GM18858 (cell line): Measurements from ENCODE around the gene PKN2.
A peak's percentile ranks its signal among the peaks of the same experiment; 100 is the strongest.
"Not testable (repeated sequence)": the region's sequence is repeated elsewhere in the genome, so short reads cannot be mapped to it uniquely, and the experiment has no call there.

Experiments used
- ATAC-seq: cut with Tn5 transposase; IDR thresholded peaks from one replicate; pipeline ENCODE4 v1.9.1; 2021; ENCODE audit not compliant: unreplicated experiment

PKN2 gene

DNA sequence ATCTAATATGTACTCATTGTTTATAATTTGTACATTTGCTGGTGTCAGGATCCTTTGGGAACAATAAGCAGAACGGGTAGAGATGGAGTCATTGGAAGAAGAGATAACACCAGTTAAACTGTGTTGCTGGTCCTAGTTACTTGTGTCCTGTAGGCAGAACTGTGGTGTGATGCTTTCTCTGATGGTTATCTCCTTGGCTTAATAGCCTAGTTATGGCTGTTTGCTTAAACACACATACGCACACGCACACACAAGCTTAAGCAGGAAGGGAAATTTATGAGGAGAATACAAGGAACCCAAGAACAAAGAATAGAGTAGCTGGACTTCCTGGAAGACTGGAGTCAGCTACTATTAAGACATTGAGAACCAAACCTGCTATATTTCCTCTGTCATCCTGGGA lies 5.7 kb upstream of the PKN2 start:
- no peak for ATAC-seq

DNA sequence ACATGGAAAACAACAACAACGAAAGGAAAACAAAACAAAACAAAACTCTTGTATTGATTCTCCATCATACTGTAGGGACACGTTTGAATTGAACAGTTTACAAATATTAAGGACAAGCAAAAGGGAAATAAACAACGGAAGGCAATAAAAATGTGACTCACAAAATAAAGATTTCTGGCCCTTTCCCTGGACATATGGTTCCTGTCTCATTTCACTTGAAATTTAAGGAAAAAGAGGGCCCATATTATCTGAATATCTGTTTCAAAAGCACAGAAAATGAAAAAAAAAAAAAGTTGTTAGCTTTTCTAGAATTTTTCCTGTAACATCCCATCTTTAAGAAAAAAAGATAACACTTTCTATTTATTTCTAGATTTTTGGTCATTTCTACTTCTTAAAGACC lies 3.6 kb upstream of the PKN2 start:
- no peak for ATAC-seq

GRCh38 chr1:88680911-88681622 lies 3.0 kb upstream of the PKN2 start:
- no peak for ATAC-seq

DNA sequence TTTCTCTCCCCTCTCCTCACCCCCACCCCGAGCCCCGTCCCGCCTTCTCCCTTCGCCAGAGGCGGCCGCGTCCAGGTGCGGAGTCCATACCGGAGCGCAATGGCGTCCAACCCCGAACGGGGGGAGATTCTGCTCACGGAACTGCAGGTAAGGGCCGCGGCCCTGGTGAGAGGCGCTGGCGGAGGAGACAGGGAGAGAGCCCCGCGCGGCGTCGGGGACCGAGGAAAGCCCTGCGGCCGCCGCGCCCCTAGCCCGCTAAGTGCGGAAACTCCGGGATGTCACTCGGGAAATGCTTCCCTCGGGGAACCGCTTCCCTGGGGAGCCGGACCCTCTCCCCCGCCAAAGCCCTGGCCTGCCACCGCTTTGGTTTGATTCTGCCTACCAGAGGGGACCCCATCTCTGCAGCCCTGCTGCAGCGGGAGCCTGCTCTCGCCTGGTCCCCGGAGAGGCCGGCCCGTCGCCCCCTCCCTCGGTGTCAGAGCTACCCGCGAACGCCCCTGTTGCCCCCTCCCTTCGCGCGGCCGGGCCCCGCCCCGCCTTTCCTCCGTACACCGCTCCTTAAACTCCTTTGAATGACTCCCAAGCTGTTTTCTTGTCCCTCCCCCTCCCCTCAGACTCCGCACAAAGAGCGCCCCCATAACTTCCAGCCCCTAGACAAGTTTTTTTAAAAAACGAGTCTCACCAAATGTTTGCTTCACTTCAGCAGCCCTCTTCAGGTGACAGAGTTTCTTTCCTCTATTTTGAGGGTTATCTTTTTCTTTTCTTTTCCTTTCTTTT lies 597 bp downstream of the PKN2 start:
- ATAC-seq = peak; percentile 18

DNA sequence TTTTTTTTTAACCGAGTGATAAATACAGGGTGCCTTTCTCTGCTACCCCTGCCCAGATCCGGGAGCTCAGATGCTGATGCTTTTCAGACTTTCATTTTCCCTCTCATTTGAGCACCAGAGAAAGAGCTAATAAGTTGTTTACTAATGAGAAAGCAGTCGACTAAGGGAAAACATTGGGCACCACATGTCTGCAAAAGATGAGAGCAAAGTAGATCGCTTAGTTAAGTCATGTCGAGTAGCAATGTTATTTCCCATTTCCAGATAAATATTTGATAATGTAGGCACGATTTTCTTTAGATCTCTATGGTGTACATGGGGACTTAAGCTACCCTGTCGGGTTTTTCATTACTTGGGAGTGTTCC lies 1.2 kb downstream of the PKN2 start:
- no peak for ATAC-seq

GRCh38 chr1:88691540-88691939 lies 7.5 kb downstream of the PKN2 start:
- no peak for ATAC-seq

DNA sequence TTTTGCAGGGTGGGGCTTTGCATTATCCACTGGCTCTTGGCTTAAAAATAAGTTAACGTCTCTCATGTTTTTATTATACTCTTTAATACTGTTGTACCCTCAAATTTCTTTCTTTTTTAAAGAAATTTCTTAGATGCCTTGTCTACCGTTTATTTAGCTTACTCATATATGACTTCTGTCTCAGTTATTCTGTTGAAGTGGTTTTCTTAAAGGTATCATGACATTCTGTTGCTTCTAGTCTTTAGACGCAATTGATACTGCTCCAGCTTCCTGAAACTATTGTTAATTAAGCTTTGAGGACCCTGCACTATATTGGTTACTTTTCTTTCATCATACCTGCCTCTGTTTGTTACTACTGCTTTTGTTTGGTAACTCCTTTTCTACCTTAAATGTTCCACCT lies 11.7 kb downstream of the PKN2 start:
- no peak for ATAC-seq

DNA sequence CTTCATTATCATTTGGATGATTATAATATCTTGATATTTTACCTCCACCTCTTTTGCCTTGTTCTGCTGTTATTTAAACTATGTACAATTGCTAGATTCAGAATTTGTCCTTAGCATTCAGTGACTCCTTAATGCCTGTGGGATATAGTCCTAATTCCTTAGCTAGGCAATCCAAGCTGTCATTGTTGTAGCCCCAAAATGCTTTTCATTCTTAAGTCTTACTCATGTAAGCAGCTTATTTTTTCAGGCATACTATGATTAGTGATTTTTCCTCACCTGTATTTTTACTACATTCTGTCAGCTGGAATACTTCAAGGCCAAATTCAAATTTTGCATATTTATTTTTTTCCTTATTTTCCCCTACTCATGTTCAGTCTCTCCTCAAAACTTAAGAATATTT lies 13.4 kb downstream of the PKN2 start:
- ATAC-seq = no peak

DNA sequence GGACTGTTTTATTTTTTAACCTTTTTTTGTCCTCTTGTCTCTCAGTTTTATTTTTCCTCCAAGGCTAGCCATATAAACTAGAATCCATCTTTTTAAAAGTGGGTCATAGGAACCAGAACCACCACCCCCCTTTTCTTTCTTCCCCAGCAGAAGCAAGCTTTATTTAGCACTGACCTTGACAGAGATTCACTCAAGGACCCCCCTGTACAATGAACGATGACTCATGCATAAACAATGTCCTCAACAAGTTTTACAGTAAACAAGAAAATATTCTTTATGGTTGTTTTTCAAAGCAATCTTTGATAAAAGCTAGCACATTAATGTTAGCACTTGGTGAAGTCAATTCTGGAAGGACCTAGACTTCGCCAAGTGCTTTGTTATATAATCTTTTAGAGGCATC lies 14.1 kb downstream of the PKN2 start:
- ATAC-seq = no peak

DNA sequence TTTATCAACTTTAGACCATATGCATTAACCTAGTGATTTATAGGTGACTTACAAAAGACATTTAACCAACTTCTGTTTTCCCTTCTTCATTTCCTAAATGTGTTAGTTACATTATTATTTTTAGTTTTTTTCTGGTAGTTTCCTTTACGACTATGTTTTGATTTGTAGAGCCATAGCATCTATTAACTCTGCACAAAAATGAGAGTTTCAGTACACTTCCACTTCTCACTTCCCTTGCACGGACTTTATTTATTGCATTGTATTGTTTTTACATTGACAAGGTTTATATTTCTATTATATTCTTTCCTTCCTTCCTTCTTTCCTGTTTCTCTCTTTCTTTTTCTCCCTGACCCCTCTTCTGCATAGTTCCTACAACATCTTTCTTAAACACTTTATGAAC lies 14.7 kb downstream of the PKN2 start:
- ATAC-seq = no peak

DNA sequence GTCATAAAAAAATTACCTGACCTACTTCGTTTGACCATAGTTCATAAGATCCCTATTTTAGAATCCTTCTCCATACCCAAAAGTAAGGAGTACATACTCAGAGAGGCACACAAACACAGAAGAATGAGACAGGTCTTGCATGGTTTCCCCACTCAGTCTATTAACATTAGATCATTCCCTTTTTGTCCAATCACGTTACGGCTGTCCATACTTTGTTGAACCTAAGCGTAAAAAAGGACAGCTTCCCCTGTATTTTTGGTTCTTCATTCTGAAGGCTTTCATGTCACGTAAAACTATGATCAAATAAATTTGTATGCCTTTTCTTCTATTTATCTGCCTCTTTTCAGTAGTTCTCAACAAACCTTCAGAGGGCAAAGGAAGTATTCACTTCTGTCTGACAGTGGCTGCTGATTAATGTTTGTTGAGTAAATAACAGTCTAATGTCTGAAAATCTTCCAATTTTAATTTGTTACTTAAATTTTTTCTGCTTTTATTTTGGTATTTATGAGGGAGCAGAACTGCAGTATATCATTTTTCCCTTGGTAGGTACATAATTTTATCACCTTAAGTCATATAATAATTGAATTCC lies 16.4 kb downstream of the PKN2 start:
- ATAC-seq = no peak

DNA sequence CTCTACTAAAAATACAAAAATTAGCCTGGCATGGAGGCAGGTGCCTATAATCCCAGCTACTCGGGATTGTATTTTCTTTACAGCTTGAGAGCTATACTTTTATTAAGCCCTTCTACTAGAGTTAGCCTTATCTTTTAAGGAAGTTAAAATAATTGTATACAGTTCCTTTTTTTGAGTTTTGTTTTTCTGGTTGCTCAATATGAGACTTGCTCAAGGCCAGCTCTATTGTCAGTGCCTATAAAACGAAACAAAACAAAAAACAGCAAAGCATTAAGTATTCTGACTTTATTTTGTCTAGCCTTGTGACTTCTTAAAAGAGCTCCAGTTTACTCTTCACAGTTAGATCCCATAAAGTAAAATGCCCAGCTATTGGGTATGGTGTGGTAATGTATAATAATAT lies 17.2 kb downstream of the PKN2 start:
- ATAC-seq = peak; percentile 75

- ATAC-seq = not testable (repeated sequence)
Measured at GRCh38 chr1:88701793-88702192, 17.7 kb downstream of the PKN2 start.

- ATAC-seq = no peak
Measured at GRCh38 chr1:88708011-88708410, 23.9 kb downstream of the PKN2 start.

DNA sequence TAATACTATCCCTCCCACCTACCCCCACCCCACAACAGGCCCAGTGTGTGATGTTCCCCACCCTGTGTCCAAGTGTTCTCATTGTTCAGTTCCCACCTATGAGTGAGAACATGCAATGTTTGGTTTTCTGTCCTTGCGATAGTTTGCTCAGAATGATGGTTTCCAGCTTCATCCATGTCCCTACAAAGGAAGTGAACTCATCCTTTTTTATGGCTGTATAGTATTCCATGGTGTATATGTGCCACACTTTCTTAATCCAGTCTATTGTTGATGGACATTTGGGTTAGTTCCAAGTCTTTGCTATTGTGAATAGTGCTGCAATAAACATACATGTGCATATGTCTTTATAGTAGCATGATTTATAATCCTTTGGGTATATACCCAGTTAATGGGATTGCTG lies 28.8 kb downstream of the PKN2 start:
- not testable (repeated sequence) for ATAC-seq

- ATAC-seq = not testable (repeated sequence)
Measured at GRCh38 chr1:88716571-88716970, 32.5 kb downstream of the PKN2 start.

GRCh38 chr1:88722492-88722891 lies 38.4 kb downstream of the PKN2 start:
- no peak for ATAC-seq

- ATAC-seq = no peak
Measured at GRCh38 chr1:88726697-88727096, 42.6 kb downstream of the PKN2 start.

DNA sequence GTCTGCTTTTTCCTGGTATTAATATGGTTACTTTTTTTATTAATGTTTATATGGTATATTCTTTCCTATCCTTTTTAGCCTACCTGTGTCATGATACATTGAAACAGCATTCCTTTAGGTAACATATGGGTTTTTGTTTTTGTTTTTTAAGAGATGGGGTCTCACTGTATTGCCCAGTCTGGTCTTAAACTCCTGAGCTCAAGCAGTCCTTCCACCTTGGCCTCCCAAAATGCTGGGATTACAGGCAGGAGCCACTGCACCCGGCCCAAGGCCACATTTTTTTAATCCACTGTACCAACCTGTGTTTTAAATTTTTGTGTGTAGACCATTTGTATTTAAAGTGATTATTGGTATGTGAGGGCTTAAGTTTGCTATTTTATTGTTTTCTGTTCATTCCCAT lies 43.1 kb downstream of the PKN2 start:
- ATAC-seq = no peak

DNA sequence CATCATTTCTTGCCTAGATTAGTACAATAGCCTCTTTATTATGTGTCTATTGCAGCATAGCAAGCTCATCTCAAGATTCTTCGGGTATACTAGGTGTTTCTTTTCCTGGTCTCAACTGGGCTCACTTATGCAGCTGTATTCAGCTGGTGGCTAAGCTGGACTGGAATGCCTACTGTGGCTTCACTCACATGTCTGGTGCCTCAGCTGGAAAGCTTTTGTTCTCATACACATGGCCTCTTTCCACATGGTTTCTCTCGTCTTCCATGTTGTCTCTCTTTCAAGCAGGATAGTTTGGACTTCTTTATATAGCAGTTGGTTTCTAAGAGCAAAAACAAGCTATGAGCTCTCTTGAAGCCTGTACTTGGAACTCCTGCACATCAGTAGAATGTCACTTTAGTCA lies 45.2 kb downstream of the PKN2 start:
- no peak for ATAC-seq

DNA sequence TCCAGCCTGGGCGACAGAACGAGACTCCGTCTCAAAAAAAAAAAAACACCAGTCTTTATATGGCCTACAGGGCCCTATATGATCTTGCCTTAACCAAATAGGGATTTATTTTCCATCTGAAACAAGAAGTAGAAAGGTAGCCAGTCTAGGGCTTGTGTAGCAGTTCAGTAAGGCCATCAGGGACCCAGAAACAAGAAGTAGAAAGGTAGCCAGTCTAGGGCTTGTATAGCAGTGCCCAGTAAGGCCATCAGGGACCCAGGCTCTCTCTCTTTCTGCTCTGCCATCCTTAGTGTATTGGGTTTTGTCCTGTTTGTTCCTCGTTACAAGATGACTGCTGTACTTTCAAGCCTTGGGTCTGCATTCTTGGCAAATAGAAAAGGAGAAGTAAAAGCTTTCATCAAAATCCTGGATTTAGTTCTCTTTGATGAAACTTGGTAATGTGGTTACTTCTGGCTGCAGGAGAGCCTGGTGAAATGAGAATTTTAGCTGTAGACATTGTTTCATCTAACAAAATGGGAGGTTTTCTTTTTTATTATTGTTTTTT lies 46.1 kb downstream of the PKN2 start:
- no peak for ATAC-seq

DNA sequence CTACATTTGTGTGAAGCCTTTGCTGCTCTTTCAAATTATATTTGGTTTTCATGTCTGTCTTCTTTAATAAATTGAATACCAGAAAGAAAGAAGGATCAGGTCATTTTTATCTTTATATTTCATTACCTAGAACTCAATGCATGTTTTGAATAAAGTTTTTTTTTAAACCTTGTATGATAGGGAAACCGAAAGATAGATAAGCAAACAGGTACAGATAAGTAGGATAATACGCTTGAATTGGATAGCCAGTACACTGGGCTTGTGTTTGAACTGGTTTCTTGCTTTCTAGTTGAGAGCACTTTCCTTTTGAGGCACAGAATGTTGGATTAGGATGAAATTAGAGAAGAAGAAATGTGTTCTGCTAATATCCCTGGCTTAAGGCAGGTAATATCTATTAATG lies 46.9 kb downstream of the PKN2 start:
- no peak for ATAC-seq
